IPS DF 6.9 (cell line): ENCODE measurements around the gene AP3B1.

ENCODE experiments used
- DNase-seq: peaks from one replicate; pipeline ENCODE4 v3.0.0-alpha.2; 2013; ENCODE audit warnings: low read depth, low spot score
- H3K27ac ChIP-seq: one replicate; pipeline ENCODE4 v1.5.1; 2013; ENCODE audit warnings: low read length, control low read depth
- H3K27me3 ChIP-seq: 2 replicates; pipeline ENCODE4 v1.6.1; 2013; ENCODE audit warnings: mild to moderate bottlenecking, low read length; ENCODE audit not compliant: control insufficient read depth, insufficient read depth
- H3K36me3 ChIP-seq: 2 replicates; pipeline ENCODE4 v1.6.1; 2013; ENCODE audit warnings: low read length; ENCODE audit not compliant: control insufficient read depth, insufficient read depth
- H3K4me1 ChIP-seq: 2 replicates; pipeline ENCODE4 v1.6.1; 2013; ENCODE audit warnings: low read length; ENCODE audit not compliant: control insufficient read depth, insufficient read depth
- H3K4me3 ChIP-seq: 2 replicates; pipeline ENCODE4 v1.5.1; 2013; ENCODE audit warnings: mild to moderate bottlenecking, low read length
- H3K9me3 ChIP-seq: 2 replicates; pipeline ENCODE4 v1.6.1; 2013; ENCODE audit warnings: low read length, inconsistent platforms; ENCODE audit not compliant: control insufficient read depth, insufficient read depth
- WGBS: extraction: QIAGEN DNeasy Blood & Tissue Kit; methylation state at CpG from one replicate; pipeline ENCODE4 v1.1.7; 2013; ENCODE audit warnings: mixed read lengths, missing lambda C conversion rate; ENCODE audit not compliant: insufficient read length, insufficient coverage; 5-methylcytosine and 5-hydroxymethylcytosine counted together

Gene AP3B1

GRCh38 chr5:78251663-78252284 lies 42.7 kb downstream of the AP3B1 start:
- H3K36me3 ChIP-seq, result no peaks in the 10 kb centered on the region
- no peak overlapping the region for H3K4me3 ChIP-seq
- WGBS, result no CpG with 5 or more reads among the region's 7 CpGs
- H3K27ac ChIP-seq, result no peak overlapping the region
- H3K4me1 ChIP-seq, result 0 out of 2 replicates have a peak, but pooled peaks cover 2% of the 10 kb centered on the region
- no peaks in the 10 kb centered on the region for H3K9me3 ChIP-seq
- no peak for DNase-seq
- H3K27me3 ChIP-seq, result no peaks in the 10 kb centered on the region

GRCh38 chr5:78245136-78245535 lies 49.4 kb downstream of the AP3B1 start:
- Histone ChIP-seq H3K9me3 (no peaks in the 10 kb centered on the region), H3K4me1 (no peaks in the 10 kb centered on the region), H3K36me3 (no peaks in the 10 kb centered on the region), H3K27ac (no peak overlapping the region), H3K4me3 (no peak overlapping the region), H3K27me3 (no peaks in the 10 kb centered on the region)
- no CpG with 5 or more reads among the region's 8 CpGs for WGBS
- no peak for DNase-seq

- H3K36me3 ChIP-seq, result no peaks in the 10 kb centered on the region
- no peaks in the 10 kb centered on the region for H3K27me3 ChIP-seq
- H3K4me1 ChIP-seq, result no peaks in the 10 kb centered on the region
- no peak for DNase-seq
- no peaks in the 10 kb centered on the region for H3K9me3 ChIP-seq
- H3K27ac ChIP-seq, result no peak overlapping the region
- H3K4me3 ChIP-seq, result no peak overlapping the region
Observed at GRCh38 chr5:78243639-78244038, 50.9 kb downstream of the AP3B1 start.

GRCh38 chr5:78243091-78243490 lies 51.4 kb downstream of the AP3B1 start:
- H3K36me3 ChIP-seq, result no peaks in the 10 kb centered on the region
- H3K4me1 ChIP-seq, result no peaks in the 10 kb centered on the region
- no peaks in the 10 kb centered on the region for H3K9me3 ChIP-seq
- no CpG with 5 or more reads among the region's 2 CpGs for WGBS
- no peak overlapping the region for H3K4me3 ChIP-seq
- no peaks in the 10 kb centered on the region for H3K27me3 ChIP-seq
- no peak overlapping the region for H3K27ac ChIP-seq
- no peak for DNase-seq

GRCh38 chr5:78242001-78242400 lies 52.5 kb downstream of the AP3B1 start:
- no peaks in the 10 kb centered on the region for H3K4me1 ChIP-seq
- H3K27me3 ChIP-seq, result no peaks in the 10 kb centered on the region
- DNase-seq, result no peak
- H3K27ac ChIP-seq, result no peak overlapping the region
- no peaks in the 10 kb centered on the region for H3K36me3 ChIP-seq
- no peak overlapping the region for H3K4me3 ChIP-seq
- no peaks in the 10 kb centered on the region for H3K9me3 ChIP-seq
- no CpG with 5 or more reads among the region's 1 CpG for WGBS

GRCh38 chr5:78237911-78238310 lies 56.6 kb downstream of the AP3B1 start:
- Histone ChIP-seq H3K4me1 (no peaks in the 10 kb centered on the region), H3K36me3 (no peaks in the 10 kb centered on the region), H3K9me3 (no peaks in the 10 kb centered on the region), H3K27ac (no peak overlapping the region), H3K27me3 (no peaks in the 10 kb centered on the region), H3K4me3 (no peak overlapping the region)
- DNase-seq, result no peak
- WGBS, result no CpG with 5 or more reads among the region's 3 CpGs

GRCh38 chr5:78236046-78236445 lies 58.5 kb downstream of the AP3B1 start:
- no peaks in the 10 kb centered on the region for H3K9me3 ChIP-seq
- no peak overlapping the region for H3K27ac ChIP-seq
- DNase-seq, result no peak
- no peak overlapping the region for H3K4me3 ChIP-seq
- no peaks in the 10 kb centered on the region for H3K27me3 ChIP-seq
- no CpG with 5 or more reads among the region's 2 CpGs for WGBS
- no peaks in the 10 kb centered on the region for H3K36me3 ChIP-seq
- no peaks in the 10 kb centered on the region for H3K4me1 ChIP-seq

- Histone ChIP-seq H3K4me3 (no peak overlapping the region), H3K9me3 (no peaks in the 10 kb centered on the region), H3K27ac (no peak overlapping the region), H3K27me3 (no peaks in the 10 kb centered on the region), H3K36me3 (no peaks in the 10 kb centered on the region), H3K4me1 (no peaks in the 10 kb centered on the region)
- no CpG with 5 or more reads among the region's 3 CpGs for WGBS
- no peak for DNase-seq
Observed at GRCh38 chr5:78235289-78235688, 59.2 kb downstream of the AP3B1 start.

- H3K4me3 ChIP-seq, result no peak overlapping the region
- H3K4me1 ChIP-seq, result no peaks in the 10 kb centered on the region
- H3K27me3 ChIP-seq, result no peaks in the 10 kb centered on the region
- H3K36me3 ChIP-seq, result no peaks in the 10 kb centered on the region
- no peaks in the 10 kb centered on the region for H3K9me3 ChIP-seq
- DNase-seq, result no peak
- H3K27ac ChIP-seq, result no peak overlapping the region
- WGBS, result no CpG with 5 or more reads among the region's 1 CpG
Observed at GRCh38 chr5:78234804-78235203, 59.7 kb downstream of the AP3B1 start.

GRCh38 chr5:78232163-78232562 lies 62.3 kb downstream of the AP3B1 start:
- no peaks in the 10 kb centered on the region for H3K9me3 ChIP-seq
- H3K27ac ChIP-seq, result no peak overlapping the region
- no peaks in the 10 kb centered on the region for H3K27me3 ChIP-seq
- no peaks in the 10 kb centered on the region for H3K36me3 ChIP-seq
- no peaks in the 10 kb centered on the region for H3K4me1 ChIP-seq
- WGBS, result no CpG with 5 or more reads among the region's 1 CpG
- DNase-seq, result no peak
- no peak overlapping the region for H3K4me3 ChIP-seq

GRCh38 chr5:78224358-78224757 lies 70.1 kb downstream of the AP3B1 start:
- no peak for DNase-seq
- Histone ChIP-seq H3K4me1 (no peaks in the 10 kb centered on the region), H3K9me3 (no peaks in the 10 kb centered on the region), H3K27me3 (no peaks in the 10 kb centered on the region), H3K4me3 (no peak overlapping the region), H3K36me3 (no peaks in the 10 kb centered on the region), H3K27ac (no peak overlapping the region)
